Measurements from ENCODE around the gene LRRC47. TPM values are rescaled to one million over a fixed set of nuclear protein-coding genes. Genes with fewer than 3 reads are reported as not detected.

The LRRC47 gene
- total RNA-seq, 1 experiment from 2014 or later = 33.7 TPM

GRCh38 chr1:3787349-3787715, 9.0 kb downstream of the LRRC47 start:
- no peak for DNase-seq (ENCODE audit: low read depth)

- no peak for DNase-seq (ENCODE audit: low read depth)
Measured at GRCh38 chr1:3786468-3787348, 9.6 kb downstream of the LRRC47 start.

GRCh38 chr1:3785456-3786157, 10.7 kb downstream of the LRRC47 start:
- no peak for DNase-seq (ENCODE audit: low read depth)

GRCh38 chr1:3785045-3785444, 11.3 kb downstream of the LRRC47 start:
- DNase-seq (ENCODE audit: low read depth) = no peak

- no peak for DNase-seq (ENCODE audit: low read depth)
Measured at GRCh38 chr1:3783651-3784474, 12.4 kb downstream of the LRRC47 start.

GRCh38 chr1:3780901-3781300, 15.4 kb downstream of the LRRC47 start:
- DNase-seq (ENCODE audit: low read depth) = no peak

- no peak for DNase-seq (ENCODE audit: low read depth)
Measured at GRCh38 chr1:3779912-3780416, 16.3 kb downstream of the LRRC47 start.

- no peak for DNase-seq (ENCODE audit: low read depth)
Measured at GRCh38 chr1:3779265-3779911, 16.9 kb downstream of the LRRC47 start.

GRCh38 chr1:3778590-3779264, 17.6 kb downstream of the LRRC47 start:
- no peak for DNase-seq (ENCODE audit: low read depth)

GRCh38 chr1:3777647-3778589, 18.4 kb downstream of the LRRC47 start:
- DNase-seq (ENCODE audit: low read depth) = no peak

GRCh38 chr1:3777078-3777547, 19.2 kb downstream of the LRRC47 start:
- no peak for DNase-seq (ENCODE audit: low read depth)

GRCh38 chr1:3776231-3776961, 19.9 kb downstream of the LRRC47 start:
- no peak for DNase-seq (ENCODE audit: low read depth)

- DNase-seq (ENCODE audit: low read depth) = peak; percentile 36
Measured at GRCh38 chr1:3775490-3776230, 20.6 kb downstream of the LRRC47 start.

- DNase-seq (ENCODE audit: low read depth) = no peak
Measured at GRCh38 chr1:3774946-3775489, 21.3 kb downstream of the LRRC47 start.

GRCh38 chr1:3774276-3774945, 21.9 kb downstream of the LRRC47 start:
- no peak for DNase-seq (ENCODE audit: low read depth)

GRCh38 chr1:3773572-3774275, 22.6 kb downstream of the LRRC47 start:
- DNase-seq (ENCODE audit: low read depth) = no peak
